Psoas muscle (tissue), 8 donors: ENCODE measurements around the gene TGFBR3L. TPM values are rescaled to one million over a fixed set of nuclear protein-coding genes. Genes with fewer than 3 reads are reported as not detected.
A peak's percentile ranks its signal among the peaks of the same experiment; 100 is the strongest.

Experiments used
- ATAC-seq, 4 donors: fragments of 200-7000 bp; cut with Tn5 transposase; one replicate each; pipeline ENCODE4 v1.9.1; 2020; ENCODE audit warnings: moderate library complexity in 3 of 4, mild to moderate bottlenecking in 2 of 4
- DNase-seq, 2 donors: peaks; one replicate each; pipeline ENCODE4 v3.0.0-alpha.2; 2020
- H3K27ac ChIP-seq: fragments of 200-600 bp; one replicate; pipeline ENCODE4 v1.8.0; 2022
- H3K27me3 ChIP-seq, 3 donors: fragments of 200-600 bp in 1 of 3; one replicate each; pipeline versions ENCODE4 v1.6.1 to v1.8.0; 2013 to 2022; ENCODE audit warnings: low read length in 2 of 3, mild to moderate bottlenecking in 2 of 3, moderate library complexity in 1 of 3; ENCODE audit not compliant: insufficient read depth in 3 of 3
- H3K36me3 ChIP-seq, 2 donors: fragments of 200-600 bp in 1 of 2; one replicate each; pipeline versions ENCODE4 v1.6.1 to v1.8.0; 2013 to 2022; ENCODE audit warnings: low read depth in 1 of 2, mild to moderate bottlenecking in 1 of 2, moderate library complexity in 1 of 2; ENCODE audit not compliant: insufficient read depth in 1 of 2
- H3K4me1 ChIP-seq: fragments of 200-600 bp; one replicate; pipeline ENCODE4 v1.8.0; 2022
- H3K4me3 ChIP-seq: fragments of 200-600 bp; one replicate; pipeline ENCODE4 v1.8.0; 2022; ENCODE audit warnings: mild to moderate bottlenecking
- H3K9me3 ChIP-seq: fragments of 200-600 bp; one replicate; pipeline ENCODE4 v1.8.0; 2022
- CTCF ChIP-seq: fragments of 200-600 bp; IDR thresholded peaks from one replicate; pipeline ENCODE4 v1.8.0; 2022; ENCODE audit warnings: antibody characterized with exemption
- WGBS, 3 donors: extraction: QIAGEN DNeasy Blood & Tissue Kit; methylation state at CpG; one replicate each; pipeline versions ENCODE4 v1.1.6 to v1.1.7; 2013; 5-methylcytosine and 5-hydroxymethylcytosine counted together
- intact Hi-C, 2 donors: fragments of 100-400 bp; cut with DNase I; formaldehyde crosslinking; loops; one replicate each; pipeline versions ENCODE4 v1.11.0 to v1.14.2; 2022
- polyA plus RNA-seq, 3 donors: library from polyadenylated mRNA; stranded (reverse); fragments of 200-250 nt; gene quantifications; one replicate each; pipeline ENCODE4 v1.2.3, GENCODE V29; 2013
- total RNA-seq, 4 donors: library from RNA; stranded (reverse); fragmentation: NEBNext Ultra II Directional in 2 of 4; extraction: Animal tissue kit (Norgen Biotek cat#: 25700) in 2 of 4; gene quantifications; one replicate each; pipeline versions ENCODE4 v1.2.1 to v1.2.4, GENCODE V29; 2021 to 2023
- donor health status: healthy with polysubstance abuse.
- donor health status: DM: no; HTN: no; CAD: no; lungs with moderate emphysema.
- donor health status: Bipolar disorder and iron deficiency.
- donor health status: healthy.
- donor health status: DM: yes; HTN: yes; CAD: no.
- donor health status: DM: no; HTN: no; CAD: no.
- donor health status: DM: no; HTN: no; CAD: no.
- donor health status: DM: yes; HTN: yes; CAD: no.

The TGFBR3L gene
- total and polyA plus RNA-seq, 7 donors = 1.2 to 13.0 (median 4.5) TPM

- peaks cover 24% of the 10 kb centered on the region for H3K4me1 ChIP-seq
- peak overlapping the region; percentile 82 for H3K4me3 ChIP-seq
- peaks cover 3 to 15% of the 10 kb centered on the region in 2 donors for H3K36me3 ChIP-seq
- H3K27ac ChIP-seq = peak overlapping the region; percentile 74
- ATAC-seq = no peak
- H3K9me3 ChIP-seq = no peaks in the 10 kb centered on the region
- H3K27me3 ChIP-seq = peaks cover 0 to 14% (median 5%) of the 10 kb centered on the region in 3 donors
- intact Hi-C loops = no loop called here
- TF ChIP-seq CTCF = no peak
- no peak for DNase-seq
- 44 to 47% (median 44%) methylated on average over 41 to 42 of the region's 42 CpGs for WGBS, 3 donors
Measured at GRCh38 chr19:7918615-7919421, 4.2 kb downstream of the TGFBR3L start.

- Histone ChIP-seq H3K27ac (peak within 1 kb of the TSS; percentile 74), H3K4me3 (peak within 1 kb of the TSS; percentile 82), H3K27me3 (peaks cover 0 to 14% (median 2%) of the 10 kb centered on the region in 3 donors), H3K4me1 (peaks cover 24% of the 10 kb centered on the region), H3K36me3 (peaks cover 3 to 15% of the 10 kb centered on the region in 2 donors), H3K9me3 (no peaks in the 10 kb centered on the region)
- DNase-seq (peak; percentile 98), ATAC-seq (peak; percentile 75 to 78 (median 76))
- no peak for TF ChIP-seq CTCF
- intact Hi-C loops = no loop called here
- WGBS, 3 donors = 5 to 7% (median 6%) methylated on average over 60 to 62 of the region's 62 CpGs
Measured at GRCh38 chr19:7919610-7920518, 5.2 kb downstream of the TGFBR3L start, which contains the start of gene SNAPC2. Gene SNAPC2, plus strand, starts transcription at chr19:7920338. Its CDS starts 29 bp downstream, at chr19:7920367.

- H3K27ac ChIP-seq = peak overlapping the region; percentile 74
- H3K27me3 ChIP-seq = peaks cover 0 to 14% (median 0%) of the 10 kb centered on the region in 3 donors
- DNase-seq (peak; percentile 100), ATAC-seq (peak; percentile 83 to 86 (median 86))
- intact Hi-C loops = no loop called here
- H3K9me3 ChIP-seq = no peaks in the 10 kb centered on the region
- peak overlapping the region; percentile 82 for H3K4me3 ChIP-seq
- no peak for TF ChIP-seq CTCF
- 1 to 2% (median 1%) methylated on average over 37 to 62 of the region's 62 CpGs for WGBS, 3 donors
- peaks cover 3 to 15% of the 10 kb centered on the region in 2 donors for H3K36me3 ChIP-seq
- peaks cover 24% of the 10 kb centered on the region for H3K4me1 ChIP-seq
Measured at GRCh38 chr19:7920519-7921301, 6.1 kb downstream of the TGFBR3L start.

DNA sequence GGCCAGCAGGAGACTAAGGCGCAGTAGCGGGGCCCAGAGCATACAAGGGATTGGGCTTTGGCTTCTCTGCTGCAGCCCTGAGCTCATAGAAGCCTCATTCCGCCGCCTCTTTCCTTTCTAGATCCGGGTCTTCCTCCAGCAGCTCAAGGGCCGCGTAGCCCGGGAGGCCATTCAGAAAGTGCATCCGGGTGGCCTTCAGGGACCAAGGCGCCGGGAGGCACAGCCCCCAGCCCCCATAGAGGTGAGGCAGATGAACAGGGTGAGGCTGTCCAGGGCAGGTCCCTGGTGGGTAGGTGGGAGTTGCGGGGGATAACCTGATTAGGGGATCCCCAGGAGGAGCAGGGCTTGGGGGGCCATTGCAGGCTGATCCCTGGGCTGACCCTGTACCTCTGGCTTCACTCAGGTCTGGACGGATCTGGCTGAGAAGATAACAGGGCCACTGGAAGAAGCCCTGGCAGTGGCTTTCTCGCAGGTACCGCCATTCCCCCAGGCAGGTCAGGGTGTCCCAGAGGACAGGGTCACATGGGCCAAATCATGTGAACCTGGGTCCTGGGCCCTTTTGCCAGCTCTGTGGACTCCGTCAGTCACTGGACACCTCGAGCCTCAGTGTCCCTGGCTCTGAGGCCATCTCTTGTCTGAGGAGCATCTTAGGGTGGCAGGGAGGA, 6.8 kb downstream of the TGFBR3L start:
- intact Hi-C loops = no loop called here
- Histone ChIP-seq H3K36me3 (peaks cover 3 to 15% of the 10 kb centered on the region in 2 donors), H3K27ac (peak overlapping the region; percentile 70), H3K4me1 (peaks cover 26% of the 10 kb centered on the region), H3K4me3 (peak overlapping the region; percentile 61), H3K27me3 (peaks cover 0 to 14% (median 0%) of the 10 kb centered on the region in 3 donors), H3K9me3 (no peaks in the 10 kb centered on the region)
- peak in 1 of 2 donors; percentile 66 for DNase-seq
- TF ChIP-seq CTCF = no peak
- no peak for ATAC-seq
- WGBS, 3 donors = 44 to 50% (median 48%) methylated on average over 15 to 17 of the region's 17 CpGs
